Neural cell (in vitro differentiated cells): ENCODE measurements around the gene NUTF2.

Source experiments
- CTCF ChIP-seq: fragments of 450-650 bp; IDR thresholded peaks from 2 replicates; pipeline ENCODE4 v1.5.1; 2014; ENCODE audit warnings: antibody characterized with exemption, mild to moderate bottlenecking, moderate library complexity; ENCODE audit not compliant: poor library complexity, severe bottlenecking
- EP300 ChIP-seq: fragments of 450-650 bp; conservative IDR thresholded peaks from 2 replicates; pipeline ENCODE4 v1.6.1; 2014; ENCODE audit warnings: antibody characterized with exemption, mild to moderate bottlenecking, moderate library complexity; ENCODE audit not compliant: poor library complexity, severe bottlenecking
- EZH2 ChIP-seq: fragments of 200-600, 300-800 bp; shearing (Covaris generic), sonication (generic); IDR thresholded peaks from 2 replicates; pipeline ENCODE4 v1.6.1; 2014; ENCODE audit warnings: antibody characterized with exemption, low read length, borderline replicate concordance, mild to moderate bottlenecking; ENCODE audit not compliant: insufficient read depth, poor library complexity, severe bottlenecking
- MXI1 ChIP-seq: fragments of 450-650 bp; conservative IDR thresholded peaks from 2 replicates; pipeline ENCODE4 v1.6.1; 2014; ENCODE audit warnings: antibody characterized with exemption, mild to moderate bottlenecking; ENCODE audit not compliant: poor library complexity, severe bottlenecking
- POLR2AphosphoS5 ChIP-seq: IDR thresholded peaks from 2 replicates; pipeline ENCODE4 v1.6.1; 2012
- RAD21 ChIP-seq: fragments of 450-650 bp; conservative IDR thresholded peaks from 2 replicates; pipeline ENCODE4 v1.6.1; 2014; ENCODE audit warnings: antibody characterized with exemption, mild to moderate bottlenecking, moderate library complexity
- REST ChIP-seq: IDR thresholded peaks from 2 replicates; pipeline ENCODE4 v1.6.1; 2012; ENCODE audit warnings: borderline replicate concordance
- SMC3 ChIP-seq: fragments of 450-650 bp; conservative IDR thresholded peaks from 2 replicates; pipeline ENCODE4 v1.6.1; 2014; ENCODE audit warnings: antibody characterized with exemption, mild to moderate bottlenecking, moderate library complexity; ENCODE audit not compliant: poor library complexity

- no peak for TF ChIP-seq RAD21
- no peak for TF ChIP-seq CTCF
- TF ChIP-seq EZH2: no peak
- no peak for TF ChIP-seq POLR2AphosphoS5
- no peak for TF ChIP-seq EP300
- TF ChIP-seq SMC3: no peak
- TF ChIP-seq MXI1: no peak
- no peak for TF ChIP-seq REST
These were observed 6.9 kb downstream of the NUTF2 start for GRCh38 chr16:67853670-67854069.
